G401.6 (cell line): Measurements from ENCODE around the gene FLT4.
"Not testable (repeated sequence)": the region's sequence is repeated elsewhere in the genome, so short reads cannot be mapped to it uniquely, and the experiment has no call there.

Experiments
- FAIRE-seq: peaks from 2 replicates; lab custom pipeline; 2012; peaks lifted over from hg19 to GRCh38; lab: Jason Lieb, UNC

The FLT4 gene

DNA sequence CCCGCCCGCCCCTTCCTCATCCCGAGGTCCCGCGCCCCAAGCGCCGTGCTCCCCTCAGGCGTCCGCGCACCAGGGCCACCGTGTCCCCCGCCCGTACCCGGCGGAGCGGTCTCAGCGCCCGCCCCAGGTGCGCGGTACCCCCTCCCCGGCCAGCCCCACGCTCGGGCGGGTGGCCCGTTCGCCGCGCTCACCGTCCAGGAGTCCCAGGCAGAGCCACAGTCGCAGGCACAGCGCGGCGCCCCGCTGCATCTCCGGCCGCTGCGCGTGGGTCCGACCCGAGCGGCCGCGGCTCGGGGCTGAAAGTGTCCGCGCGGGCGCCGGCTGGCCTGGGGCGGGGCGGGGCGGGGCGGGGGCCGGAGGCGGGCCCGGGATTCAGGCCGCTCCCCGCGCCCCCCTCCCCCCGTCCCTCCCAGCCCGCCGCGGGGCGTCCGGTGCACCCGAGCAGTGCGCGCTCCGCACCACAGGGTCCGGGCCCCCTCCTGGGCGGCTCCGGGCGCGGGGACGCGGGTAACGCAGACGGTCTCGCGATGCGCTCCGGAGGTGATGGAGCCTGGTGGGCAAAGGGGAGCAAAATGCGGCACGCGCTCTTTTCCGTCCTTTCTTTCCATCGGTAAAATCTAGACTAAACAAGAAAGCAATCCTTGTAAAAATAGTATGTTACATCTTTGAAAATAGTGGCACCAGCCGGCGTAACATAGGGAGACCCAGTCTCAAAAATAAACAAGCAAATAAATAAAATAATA is at the start of gene FLT4:
Gene FLT4, minus strand, starts transcription at position 304 of the 743 bp plus-strand sequence. Its CDS starts 55 bp downstream, at position 249.
- FAIRE-seq, result no peak

DNA sequence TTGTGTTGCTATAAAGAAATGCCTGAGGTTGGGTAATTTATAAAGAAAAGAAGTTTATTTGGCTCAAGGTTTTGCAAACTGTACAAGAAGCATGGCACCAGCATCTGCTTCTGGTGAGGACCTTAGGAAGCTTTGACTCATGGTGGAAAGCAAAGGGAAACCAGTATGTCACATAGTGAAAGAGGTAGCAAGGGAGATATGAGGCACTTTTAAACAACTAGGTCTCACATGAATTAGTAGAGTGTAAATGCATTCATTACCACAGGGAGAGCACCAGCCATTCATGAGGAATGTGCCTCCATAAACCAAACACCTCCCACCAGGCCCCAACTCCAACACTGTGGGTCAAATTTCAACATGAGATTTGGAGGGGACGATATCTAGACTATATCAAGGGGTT is 49.6 kb upstream of the FLT4 start:
- FAIRE-seq, result no peak

DNA sequence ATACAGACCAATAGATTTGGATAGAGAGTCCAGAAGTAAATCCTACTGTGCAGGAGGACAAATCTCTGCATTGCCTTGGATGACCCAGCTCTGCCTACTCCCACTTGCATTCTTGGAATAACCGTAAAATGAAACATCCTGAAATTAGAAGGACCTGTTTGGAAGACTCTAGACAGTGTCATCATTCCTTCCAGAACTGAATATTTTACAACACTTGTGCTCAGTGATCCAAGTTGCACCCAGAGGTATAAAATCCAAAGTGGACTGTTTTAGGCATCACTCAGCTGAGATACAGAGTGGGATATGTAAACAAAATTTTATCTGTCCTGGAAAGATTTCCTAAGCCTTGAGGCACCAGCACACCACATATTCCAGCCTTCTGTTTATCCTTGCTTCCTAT is 46.7 kb upstream of the FLT4 start:
- FAIRE-seq, result no peak

DNA sequence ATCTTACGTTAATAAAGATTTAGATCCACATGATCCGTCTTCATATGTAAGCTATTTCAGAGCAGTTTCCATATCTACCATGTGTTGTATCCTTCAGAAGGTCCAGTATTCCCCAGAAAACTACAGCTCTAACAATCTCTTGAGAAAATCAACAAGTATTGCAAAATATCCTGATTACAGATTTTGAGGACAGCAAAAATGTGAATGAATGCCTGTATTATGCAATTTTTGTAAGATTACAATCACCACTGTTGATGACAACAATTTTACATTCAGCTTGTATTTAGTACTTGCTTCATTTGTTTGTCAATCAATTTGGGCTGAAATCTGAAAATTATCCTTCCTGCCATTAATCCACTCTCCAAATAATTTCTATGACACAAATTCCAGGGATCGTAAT is 43.0 kb upstream of the FLT4 start:
- FAIRE-seq, result no peak

DNA sequence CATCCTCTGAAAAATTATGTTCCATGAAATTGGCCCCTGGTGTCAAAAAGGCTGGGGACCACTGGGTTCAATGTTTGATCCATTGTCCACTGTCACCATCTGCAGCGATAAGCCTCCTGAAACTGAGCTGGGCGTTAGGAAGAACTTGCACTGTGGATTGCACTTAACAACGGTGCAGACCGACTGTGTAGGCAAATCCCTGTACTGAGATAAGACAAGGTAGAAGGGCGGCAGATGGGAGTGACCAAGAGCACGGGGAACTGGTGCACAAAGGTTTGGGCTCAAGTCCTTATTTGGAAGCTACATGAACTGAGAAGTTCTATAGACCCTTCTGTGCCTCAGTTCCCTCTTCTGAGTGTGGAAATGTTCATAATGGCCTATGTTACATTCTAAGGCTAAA is 41.6 kb upstream of the FLT4 start:
- FAIRE-seq, result no peak

DNA sequence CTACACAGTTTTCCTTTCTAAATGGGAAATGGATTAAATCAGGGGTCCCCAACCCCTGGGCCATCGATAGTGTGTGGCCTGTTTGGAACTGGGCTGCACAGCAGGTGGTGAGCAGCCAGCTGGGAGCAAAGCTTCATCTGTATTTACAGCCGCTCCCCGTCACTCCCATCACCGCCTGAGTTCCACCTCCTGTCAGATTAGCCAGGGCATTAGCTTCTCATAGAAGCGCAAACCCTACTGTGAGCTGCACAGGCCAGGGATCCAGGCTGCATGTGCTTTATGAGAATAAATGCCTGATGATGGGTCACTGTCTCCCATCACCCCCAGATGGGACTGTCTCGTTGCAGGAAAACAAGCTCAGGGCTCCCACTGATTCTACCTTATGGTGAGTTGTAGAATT is 41.2 kb upstream of the FLT4 start:
- FAIRE-seq, result no peak

DNA sequence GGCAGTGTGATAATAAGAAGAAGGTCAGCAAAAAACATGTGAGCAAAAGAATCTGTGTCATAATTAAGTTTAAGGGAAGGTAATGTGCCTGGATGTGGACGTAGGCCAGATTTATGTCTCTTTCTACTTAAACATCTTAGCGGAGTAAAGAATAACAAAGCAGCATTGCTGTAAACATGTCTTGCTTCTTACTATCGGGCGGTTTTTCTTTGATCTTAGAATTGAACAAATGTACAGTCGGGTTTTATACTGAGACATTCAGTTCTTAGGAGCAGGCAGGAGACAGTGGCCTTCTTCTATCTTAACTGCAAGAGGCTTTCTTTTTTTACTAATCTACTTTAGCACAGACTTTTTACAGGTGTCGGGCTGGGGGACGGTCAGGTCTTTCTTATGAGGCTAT is 40.4 kb upstream of the FLT4 start:
- no peak for FAIRE-seq

DNA sequence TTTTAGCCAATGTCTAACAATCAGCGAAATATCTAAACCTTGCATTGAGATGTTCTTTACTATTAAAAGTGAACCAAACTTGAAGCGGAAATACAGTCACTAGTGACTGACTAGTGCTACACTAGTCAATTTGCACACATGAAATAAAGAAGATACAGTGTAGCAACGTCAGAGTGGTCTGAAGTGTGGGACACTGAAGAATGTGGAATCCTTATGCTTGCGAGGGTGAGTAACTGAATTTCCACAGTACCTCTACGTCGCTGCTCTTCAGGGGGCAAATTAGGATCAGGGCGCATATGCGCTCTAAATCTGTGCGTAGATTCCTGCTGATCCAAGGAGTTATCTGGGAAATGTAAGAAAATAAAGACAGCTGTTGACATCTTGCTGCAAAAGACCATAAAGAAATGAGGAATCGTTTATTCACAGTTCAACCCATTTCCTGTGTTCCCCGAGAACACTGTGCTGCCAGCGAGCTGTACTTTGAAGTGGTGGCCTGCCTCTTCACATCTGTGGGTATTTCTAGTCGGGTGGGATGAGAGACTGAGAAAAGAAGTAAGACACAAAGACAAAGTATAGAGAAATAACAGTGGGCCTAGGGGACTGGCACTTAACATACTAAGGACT is 39.8 kb upstream of the FLT4 start:
- no peak for FAIRE-seq

DNA sequence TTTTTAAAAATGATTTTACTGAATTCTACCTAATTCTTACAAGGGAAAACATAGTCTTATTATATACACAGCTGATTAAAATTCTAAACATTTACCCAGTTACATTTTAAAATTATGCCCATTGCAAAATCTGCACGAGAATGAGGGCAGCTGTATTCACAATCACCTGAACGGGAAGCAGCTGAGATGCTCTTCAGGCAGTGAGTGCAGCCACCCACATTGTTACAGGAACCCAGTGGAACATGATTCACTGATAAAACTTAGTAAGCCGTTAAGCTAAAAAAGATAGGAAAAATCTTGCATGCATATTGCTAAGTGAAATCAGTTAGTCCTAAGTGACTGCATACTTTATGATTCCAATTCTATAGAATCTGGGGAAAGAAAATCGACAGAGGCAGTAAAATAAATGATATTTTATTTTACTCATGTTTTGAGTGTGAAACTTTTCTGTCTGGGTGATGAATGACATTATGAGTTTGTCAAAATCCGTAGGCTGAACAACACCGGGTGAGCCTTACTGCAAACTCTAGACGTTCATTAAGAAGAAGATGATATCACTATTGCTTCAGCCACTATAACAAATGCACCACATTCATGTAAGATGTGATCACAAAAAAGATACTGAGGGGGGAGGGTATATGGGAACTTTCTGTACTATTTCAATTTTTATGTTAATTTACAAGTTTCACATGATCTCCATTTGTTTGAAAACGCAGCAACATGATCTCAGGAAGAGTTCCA is 39.1 kb upstream of the FLT4 start:
- FAIRE-seq, result no peak

DNA sequence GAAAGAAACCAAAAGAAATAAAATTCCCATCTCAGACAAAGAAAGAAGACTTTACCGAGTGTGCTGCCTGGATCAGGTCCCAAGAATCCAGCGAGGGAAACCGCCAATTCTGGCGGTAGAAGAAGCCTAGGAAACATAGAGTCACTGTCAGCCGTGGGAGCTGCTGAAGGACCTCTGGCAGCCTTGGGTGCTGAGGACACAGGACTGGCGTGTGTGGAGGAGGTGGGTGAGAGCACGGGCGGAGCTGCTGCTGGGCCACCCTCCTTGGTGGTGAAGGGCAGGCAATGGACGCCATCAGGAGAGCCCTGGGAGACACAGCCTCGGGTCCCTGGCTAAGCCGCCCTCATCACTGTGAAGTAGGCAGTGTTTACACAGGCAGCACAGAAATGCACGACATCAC is 37.4 kb upstream of the FLT4 start:
- FAIRE-seq, result not testable (repeated sequence)

DNA sequence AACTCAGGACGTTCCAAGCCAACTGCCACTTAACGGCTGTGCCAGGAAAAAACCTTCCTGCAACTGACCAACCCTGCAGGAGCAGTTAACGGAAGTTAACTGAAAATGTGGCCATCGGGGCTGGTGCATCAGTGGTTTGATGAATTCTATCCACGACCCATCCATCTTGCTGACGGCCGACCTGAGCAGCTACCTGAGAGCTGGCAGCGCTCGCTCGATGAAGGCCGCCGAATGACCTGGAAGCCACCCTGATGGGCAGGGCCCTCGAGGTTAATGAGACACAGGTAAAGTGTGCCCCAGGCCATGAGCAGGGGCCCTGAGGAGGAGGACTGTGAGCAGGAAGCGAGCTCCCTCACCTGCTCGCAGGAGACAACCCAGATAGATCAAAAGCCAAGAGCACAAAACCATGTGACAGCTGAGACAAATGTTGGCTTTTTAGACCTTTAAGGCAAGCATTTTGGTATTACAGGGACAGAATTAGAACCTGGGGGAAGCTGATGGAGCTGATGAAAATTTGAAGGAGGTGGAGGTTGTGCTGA is 35.3 kb upstream of the FLT4 start:
- no peak for FAIRE-seq

DNA sequence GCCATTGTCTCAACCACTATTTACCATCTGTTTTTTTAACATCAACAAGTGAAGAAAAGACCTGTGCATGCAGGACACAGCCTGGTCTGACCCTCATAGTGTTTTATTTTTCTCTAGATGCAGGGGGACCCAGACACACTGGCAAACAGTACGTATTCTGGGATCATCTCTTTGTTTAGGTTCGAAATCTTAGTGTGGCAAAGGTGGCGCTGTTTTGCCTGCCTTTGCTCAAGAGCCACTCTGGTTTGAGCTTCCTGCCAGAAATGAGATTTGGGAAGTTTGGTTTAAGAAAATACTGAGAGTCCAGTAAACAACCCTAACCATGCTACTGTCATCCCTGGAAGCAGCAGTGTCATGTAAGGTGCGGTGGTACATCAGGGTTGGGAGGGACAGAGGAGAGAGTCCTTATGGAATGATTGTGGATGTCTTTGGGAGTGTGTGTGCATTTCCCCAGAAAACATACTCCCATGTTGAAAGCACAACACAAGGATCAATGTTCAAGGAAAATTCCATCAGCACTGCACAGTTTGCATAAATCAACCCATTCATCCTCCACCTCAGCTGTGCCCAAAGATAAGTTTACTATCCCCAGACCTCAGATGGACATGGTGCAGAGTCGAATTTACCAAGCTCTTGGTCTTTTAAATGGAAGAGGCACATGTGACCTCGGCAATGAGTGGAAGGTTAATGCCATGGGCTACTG is 34.0 kb upstream of the FLT4 start:
- FAIRE-seq, result no peak

DNA sequence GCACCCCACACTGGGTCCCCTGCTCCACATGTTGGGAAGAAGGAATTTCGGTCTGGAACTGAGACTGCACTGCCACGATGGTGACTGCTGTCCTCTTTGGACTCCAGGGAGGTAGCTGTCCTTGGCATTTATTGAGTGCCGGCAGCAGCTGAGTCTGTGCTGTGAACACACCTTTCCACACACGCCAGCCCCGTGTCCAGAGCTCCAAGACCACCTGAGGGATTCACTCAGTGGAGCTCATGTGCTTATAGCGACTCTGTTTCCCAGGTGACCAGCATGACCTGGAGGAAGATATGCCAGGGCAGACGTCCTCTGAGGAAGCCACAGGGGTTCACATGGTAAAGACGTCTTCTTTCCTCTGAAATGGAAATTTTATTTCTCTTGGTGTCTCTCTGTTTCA is 33.2 kb upstream of the FLT4 start:
- FAIRE-seq, result no peak

DNA sequence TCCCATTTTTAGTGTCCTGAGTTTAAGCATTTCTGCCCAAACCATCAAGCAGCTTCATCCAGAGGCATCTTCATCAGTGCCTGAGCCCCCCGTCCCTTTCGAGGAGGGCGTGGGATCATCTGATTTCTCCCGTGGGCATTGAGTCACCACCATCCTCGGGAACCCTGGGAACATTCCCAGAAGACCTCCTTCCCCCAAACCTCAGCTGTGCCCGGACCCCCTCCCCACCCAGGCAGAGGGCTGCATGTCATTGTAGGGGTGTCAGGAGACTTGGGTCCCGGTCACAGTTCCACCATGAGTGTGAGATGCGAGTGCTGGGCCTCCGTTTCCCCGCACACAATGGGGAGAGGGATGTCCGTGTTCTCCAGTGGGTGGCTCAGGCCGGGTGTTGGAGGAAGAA is 32.6 kb upstream of the FLT4 start:
- not testable (repeated sequence) for FAIRE-seq

DNA sequence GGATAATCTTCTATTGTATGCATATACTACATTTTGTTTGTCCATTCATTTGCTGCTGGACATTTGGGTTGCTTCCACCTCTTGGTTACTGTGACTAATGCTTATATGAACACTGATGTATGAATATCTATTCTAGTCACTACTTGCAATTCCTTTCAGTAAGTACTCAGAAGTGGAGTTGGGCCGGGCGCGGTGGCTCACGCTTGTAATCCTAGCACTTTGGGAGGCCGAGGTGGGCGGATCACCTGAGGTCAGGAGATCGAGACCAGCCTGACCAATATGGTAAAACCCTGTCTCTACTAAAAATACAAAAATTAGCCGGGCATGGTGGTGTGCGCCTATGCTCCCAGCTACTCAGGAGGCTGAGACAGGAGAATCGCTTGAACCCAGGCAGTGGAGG is 28.9 kb upstream of the FLT4 start:
- not testable (repeated sequence) for FAIRE-seq

DNA sequence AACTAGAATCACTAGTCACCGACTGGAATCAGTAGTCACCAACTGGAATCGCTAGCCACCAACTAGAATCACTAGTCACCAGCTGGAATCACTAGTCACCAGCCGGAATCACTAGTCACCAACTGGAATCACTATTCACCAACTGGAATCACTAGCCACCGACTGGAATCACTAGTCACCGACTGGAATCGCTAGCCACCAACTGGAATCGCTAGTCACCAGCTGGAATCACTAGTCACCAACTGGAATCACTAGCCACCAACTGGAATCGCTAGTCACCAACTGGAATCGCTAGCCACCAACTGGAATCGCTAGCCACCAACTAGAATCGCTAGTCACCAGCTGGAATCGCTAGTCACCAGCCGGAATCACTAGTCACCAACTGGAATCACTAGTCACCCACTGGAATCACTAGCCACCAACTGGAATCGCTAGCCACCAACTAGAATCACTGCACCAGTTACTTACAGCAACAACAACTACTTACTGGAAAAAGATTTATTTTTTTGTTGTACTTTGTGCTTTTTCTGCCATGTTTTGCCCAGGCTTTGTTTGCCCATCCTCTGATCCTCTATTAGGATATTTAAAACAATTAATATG is 25.7 kb upstream of the FLT4 start:
- no peak for FAIRE-seq

DNA sequence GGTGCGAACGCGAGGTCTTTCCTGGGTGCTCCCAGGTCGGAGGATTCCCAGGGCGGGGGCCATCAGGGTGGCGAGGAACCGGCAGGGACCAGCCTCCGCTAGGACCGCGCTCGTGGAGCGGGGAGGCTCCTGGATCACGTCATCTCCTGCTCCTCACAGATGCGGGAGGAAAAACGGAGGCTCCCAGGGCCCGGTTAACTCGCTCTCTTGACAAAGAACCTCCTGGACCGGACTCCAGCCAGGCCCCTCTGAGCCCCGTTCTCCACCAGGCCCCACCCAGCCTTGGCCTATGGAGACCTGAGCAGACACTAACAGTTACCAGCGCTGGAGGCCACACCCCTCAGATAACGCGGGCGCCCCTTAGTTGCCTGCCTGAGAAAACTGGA is 24.7 kb upstream of the FLT4 start:
- FAIRE-seq, result not testable (repeated sequence)

DNA sequence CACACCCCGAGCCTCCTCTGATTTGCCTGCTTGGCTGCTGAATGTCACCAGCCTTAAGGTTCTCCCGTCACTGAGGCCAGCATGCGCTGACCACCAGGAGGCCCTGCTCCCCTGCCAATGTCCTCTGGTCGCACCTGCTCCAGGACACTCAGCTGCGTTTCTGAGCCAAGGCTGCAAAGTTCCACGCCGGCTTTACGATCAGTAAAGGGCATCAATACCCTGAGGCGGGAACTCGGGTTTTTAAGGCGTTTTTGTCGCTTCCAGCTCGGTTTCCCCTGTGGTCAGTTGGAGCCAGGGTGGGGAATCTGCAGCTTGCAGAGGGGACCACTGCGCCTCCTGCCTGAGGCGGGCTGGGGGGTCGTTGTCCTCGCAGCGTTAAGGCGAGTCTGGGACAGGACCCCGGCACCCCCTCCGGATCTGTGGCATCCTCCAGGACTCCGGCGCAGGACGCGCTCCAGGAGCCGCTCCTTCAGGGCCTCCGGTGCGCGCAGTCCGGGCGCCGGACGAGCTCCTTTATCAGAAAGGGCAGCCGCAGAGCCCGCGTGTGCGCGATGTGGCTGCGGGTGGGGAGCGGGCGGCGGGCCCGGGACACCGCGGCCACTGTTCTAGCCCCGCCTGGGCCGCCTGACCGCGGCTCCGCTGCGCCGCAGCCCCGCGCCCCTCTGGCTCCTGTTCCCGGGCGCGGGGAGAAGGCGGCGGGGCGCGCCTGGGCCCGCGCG is 24.1 kb upstream of the FLT4 start:
- no peak for FAIRE-seq

DNA sequence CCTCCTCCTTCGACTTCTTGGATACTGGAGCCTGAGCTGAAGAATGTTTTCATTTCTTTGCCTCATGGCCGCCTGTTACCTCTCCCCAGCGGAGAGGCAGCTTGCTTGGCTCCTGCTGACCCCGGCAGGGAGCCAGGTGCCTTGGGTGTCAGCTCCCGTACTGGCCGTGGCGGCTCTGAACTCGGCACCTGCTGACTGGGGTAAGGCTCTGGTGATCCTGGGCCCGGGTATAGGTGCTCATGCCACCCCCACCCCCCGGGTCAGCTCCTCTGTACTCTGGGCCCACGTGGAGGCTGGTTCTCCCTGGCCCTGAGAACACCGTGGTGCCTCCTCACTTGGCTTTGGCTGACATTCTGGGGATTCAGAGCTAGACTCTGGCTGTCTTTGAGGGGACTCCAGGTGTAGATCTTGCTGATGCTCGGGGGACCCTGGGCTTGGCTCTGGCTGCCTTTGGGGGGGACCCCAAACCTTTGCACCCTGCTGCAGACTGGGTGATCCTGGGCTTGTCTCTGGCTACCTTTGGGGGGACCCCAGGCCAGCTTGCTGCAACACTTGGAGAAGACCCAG is 22.6 kb upstream of the FLT4 start:
- not testable (repeated sequence) for FAIRE-seq

DNA sequence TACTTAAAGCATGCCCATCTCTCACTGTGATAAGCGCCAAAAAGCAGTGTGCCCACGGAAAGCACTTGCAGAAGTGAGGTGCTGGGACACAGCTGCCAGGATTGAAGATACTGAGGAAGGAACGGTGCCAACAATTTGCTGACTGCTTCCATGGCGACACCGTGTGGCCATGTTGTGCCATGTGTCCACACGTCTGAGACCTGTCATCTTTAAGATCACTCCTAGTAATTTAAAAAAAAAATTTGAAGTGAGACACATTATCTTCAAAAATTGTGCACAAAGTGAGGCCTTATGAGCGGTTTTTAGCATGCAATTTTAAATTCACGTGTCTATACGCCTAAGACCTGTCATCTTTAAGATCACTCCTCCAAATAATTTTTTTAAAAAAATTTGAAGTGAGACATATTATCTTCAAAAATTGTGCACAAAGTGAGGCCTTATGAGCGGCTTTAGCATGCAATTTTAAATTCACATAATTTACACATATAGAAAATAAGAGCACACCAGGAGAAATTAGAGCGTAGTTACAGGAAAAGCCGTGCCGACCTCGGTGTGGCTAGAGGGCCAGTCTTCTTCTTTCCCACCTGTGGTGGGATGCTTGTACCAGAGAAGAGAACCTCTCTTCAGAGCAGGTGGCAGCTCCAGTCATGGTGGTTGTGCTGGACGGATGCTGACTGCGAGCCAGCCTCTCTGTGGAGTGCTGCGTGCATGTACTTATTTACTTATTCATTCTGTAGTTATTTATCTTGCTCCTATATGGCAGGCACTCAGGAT is 21.4 kb upstream of the FLT4 start:
- FAIRE-seq, result peak; percentile 3
